ENCODE data around the gene TEX14. TPM values are rescaled to one million over a fixed set of nuclear protein-coding genes. Genes with fewer than 3 reads are reported as not detected.

Gene TEX14
- total RNA-seq, 1 experiment from 2014 or later, result 0.31 TPM

DNA sequence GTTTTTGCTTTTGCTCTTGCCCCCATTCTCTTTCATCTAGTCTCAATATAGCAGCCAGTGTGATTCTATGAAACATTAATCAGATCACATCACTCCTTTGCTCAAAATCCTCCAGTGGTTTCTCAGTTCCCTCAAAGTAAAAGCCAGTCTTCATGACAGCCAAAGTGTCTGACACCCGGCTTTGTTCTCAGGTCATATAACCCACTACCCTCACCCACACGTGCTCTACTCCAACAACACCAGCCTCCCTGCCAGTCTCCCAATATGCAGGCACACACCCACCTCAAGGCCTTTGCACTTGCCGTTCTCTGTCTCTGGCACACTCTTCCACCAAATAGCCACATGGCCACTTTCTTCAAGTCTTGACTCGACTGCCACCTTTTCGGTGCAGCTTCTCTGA lies 181.8 kb downstream of the TEX14 start:
- TF ChIP-seq, protein P1, sequence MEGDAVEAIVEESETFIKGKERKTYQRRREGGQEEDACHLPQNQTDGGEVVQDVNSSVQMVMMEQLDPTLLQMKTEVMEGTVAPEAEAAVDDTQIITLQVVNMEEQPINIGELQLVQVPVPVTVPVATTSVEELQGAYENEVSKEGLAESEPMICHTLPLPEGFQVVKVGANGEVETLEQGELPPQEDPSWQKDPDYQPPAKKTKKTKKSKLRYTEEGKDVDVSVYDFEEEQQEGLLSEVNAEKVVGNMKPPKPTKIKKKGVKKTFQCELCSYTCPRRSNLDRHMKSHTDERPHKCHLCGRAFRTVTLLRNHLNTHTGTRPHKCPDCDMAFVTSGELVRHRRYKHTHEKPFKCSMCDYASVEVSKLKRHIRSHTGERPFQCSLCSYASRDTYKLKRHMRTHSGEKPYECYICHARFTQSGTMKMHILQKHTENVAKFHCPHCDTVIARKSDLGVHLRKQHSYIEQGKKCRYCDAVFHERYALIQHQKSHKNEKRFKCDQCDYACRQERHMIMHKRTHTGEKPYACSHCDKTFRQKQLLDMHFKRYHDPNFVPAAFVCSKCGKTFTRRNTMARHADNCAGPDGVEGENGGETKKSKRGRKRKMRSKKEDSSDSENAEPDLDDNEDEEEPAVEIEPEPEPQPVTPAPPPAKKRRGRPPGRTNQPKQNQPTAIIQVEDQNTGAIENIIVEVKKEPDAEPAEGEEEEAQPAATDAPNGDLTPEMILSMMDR (conservative IDR thresholded peaks at IDR 0.05), result no peak
- no CpG with 5 or more reads among the region's 5 CpGs for WGBS (ENCODE audit: extremely low coverage, insufficient read length, low lambda C conversion rate)

More for the DNA sequence above, 181.8 kb downstream of the TEX14 start:
- Histone ChIP-seq H2BK15ac (ENCODE audit: low read depth, low read length) (no peak overlapping the region), H3K4me2 (ENCODE audit: insufficient read depth, insufficient read length, low read length) (no peak overlapping the region), H3K23ac (ENCODE audit: insufficient read length, low read depth, low read length) (no peak overlapping the region), H2AK5ac (ENCODE audit: insufficient read length, low read length) (no peak overlapping the region), H3K4me1 (ENCODE audit: insufficient read depth, low read length) (no peaks in the 10 kb centered on the region), H3K14ac (ENCODE audit: insufficient read depth, low read length) (no peak overlapping the region), H3K9me3 (ENCODE audit: control insufficient read depth, low read depth, low read length) (no peaks in the 10 kb centered on the region), H3K18ac (ENCODE audit: insufficient read length, low read depth, low read length) (no peak overlapping the region), H4K5ac (ENCODE audit: insufficient read length, low read depth, low read length) (no peak overlapping the region), H2BK20ac (ENCODE audit: low read depth, low read length, poor library complexity, severe bottlenecking) (no peak overlapping the region), H3K9ac (ENCODE audit: extremely low read depth, insufficient read length, low read length) (no peak overlapping the region), H3T11ph (ENCODE audit: low read length) (no peak overlapping the region), H3K79me1 (ENCODE audit: insufficient read depth, low read depth, low read length, poor library complexity, severe bottlenecking) (no peaks in the 10 kb centered on the region), H2BK5ac (ENCODE audit: insufficient read length, low read length) (no peak overlapping the region), H3K23me2 (ENCODE audit: insufficient read length, low read depth, low read length, poor library complexity, severe bottlenecking) (peaks cover 6% of the 10 kb centered on the region), H4K8ac (replicated peaks; ENCODE audit: insufficient read length, low read depth, low read length) (no peak overlapping the region), H4K91ac (ENCODE audit: insufficient read length, low read depth, low read length) (no peak overlapping the region), H4K20me1 (ENCODE audit: control insufficient read depth, insufficient read depth, insufficient read length) (no peaks in the 10 kb centered on the region), H2BK120ac (ENCODE audit: low read depth, low read length, poor library complexity, severe bottlenecking) (no peak overlapping the region), H3K27me3 (ENCODE audit: insufficient read depth, low read length) (no peaks in the 10 kb centered on the region), H2BK12ac (ENCODE audit: insufficient read length, low read depth, low read length) (no peak overlapping the region), H3K27ac (ENCODE audit: insufficient read length, low read depth, low read length) (no peak overlapping the region), H3K79me2 (ENCODE audit: insufficient read depth, low read length) (no peaks in the 10 kb centered on the region), H3K56ac (ENCODE audit: insufficient read length, low read depth, low read length) (no peak overlapping the region), H3K4ac (ENCODE audit: low read depth, low read length) (no peak overlapping the region), H2AFZ (ENCODE audit: low read length) (no peak overlapping the region)
- no peaks in the 10 kb centered on the region for H3K27me3 Mint-ChIP-seq (ENCODE audit: low read depth)
- H3K36me3 Mint-ChIP-seq (ENCODE audit: insufficient read depth in 1 of 3, low read depth in 3 of 3), result peaks cover 33 to 71% (median 66%) of the 10 kb centered on the region in 3 experiments; a peak in 6 of 7 replicates
- H3K4me3 Mint-ChIP-seq, result no peak overlapping the region
- no peak for DNase-seq
- peaks cover 14% of the 10 kb centered on the region in 2 experiments for H3K4me1 Mint-ChIP-seq
- H3K9me3 Mint-ChIP-seq, result no peaks in the 10 kb centered on the region
- H3K27ac Mint-ChIP-seq, result no peak overlapping the region
